PFSK-1 (cell line): Measurements from ENCODE around the gene GAS1.

ENCODE experiments used
- FOXP2 ChIP-seq: optimal IDR thresholded peaks from 2 replicates; pipeline ENCODE3; 2011; ENCODE audit warnings: borderline replicate concordance, control low read depth, inconsistent platforms; ENCODE audit not compliant: insufficient read depth; ENCODE audit errors: extremely low read length, extremely low read depth
- POLR2AphosphoS5 ChIP-seq: IDR thresholded peaks from 2 replicates; pipeline ENCODE4 v1.6.1; 2012; ENCODE audit warnings: low read depth, mild to moderate bottlenecking, control low read depth, low read length, moderate library complexity
- SIN3A ChIP-seq: IDR thresholded peaks from 2 replicates; pipeline ENCODE4 v1.6.1; 2012; ENCODE audit warnings: mild to moderate bottlenecking, low read length, moderate library complexity, borderline replicate concordance; ENCODE audit not compliant: insufficient read depth
- TAF1 ChIP-seq: IDR thresholded peaks from 2 replicates; pipeline ENCODE4 v1.6.1; 2012; ENCODE audit warnings: low read length, control low read depth, borderline replicate concordance; ENCODE audit not compliant: insufficient read depth
- TF ChIP-seq, protein P1 (sequence below), 2 experiments: IDR thresholded peaks; 2 replicates each; pipeline versions ENCODE4 v1.6.1 to v1.8.0; 2011 to 2012; ENCODE audit warnings: low read depth in 2 of 2, low read length in 2 of 2, control low read depth in 1 of 2, inconsistent platforms in 1 of 2, mild to moderate bottlenecking in 1 of 2, moderate library complexity in 1 of 2; ENCODE audit not compliant: insufficient read depth in 1 of 2

GAS1 gene

GRCh38 chr9:86975036-86975435 is 27.7 kb upstream of the GAS1 start:
- TF ChIP-seq TAF1, result no peak
- TF ChIP-seq POLR2AphosphoS5, result no peak
- TF ChIP-seq SIN3A, result no peak
- TF ChIP-seq, protein P1, sequence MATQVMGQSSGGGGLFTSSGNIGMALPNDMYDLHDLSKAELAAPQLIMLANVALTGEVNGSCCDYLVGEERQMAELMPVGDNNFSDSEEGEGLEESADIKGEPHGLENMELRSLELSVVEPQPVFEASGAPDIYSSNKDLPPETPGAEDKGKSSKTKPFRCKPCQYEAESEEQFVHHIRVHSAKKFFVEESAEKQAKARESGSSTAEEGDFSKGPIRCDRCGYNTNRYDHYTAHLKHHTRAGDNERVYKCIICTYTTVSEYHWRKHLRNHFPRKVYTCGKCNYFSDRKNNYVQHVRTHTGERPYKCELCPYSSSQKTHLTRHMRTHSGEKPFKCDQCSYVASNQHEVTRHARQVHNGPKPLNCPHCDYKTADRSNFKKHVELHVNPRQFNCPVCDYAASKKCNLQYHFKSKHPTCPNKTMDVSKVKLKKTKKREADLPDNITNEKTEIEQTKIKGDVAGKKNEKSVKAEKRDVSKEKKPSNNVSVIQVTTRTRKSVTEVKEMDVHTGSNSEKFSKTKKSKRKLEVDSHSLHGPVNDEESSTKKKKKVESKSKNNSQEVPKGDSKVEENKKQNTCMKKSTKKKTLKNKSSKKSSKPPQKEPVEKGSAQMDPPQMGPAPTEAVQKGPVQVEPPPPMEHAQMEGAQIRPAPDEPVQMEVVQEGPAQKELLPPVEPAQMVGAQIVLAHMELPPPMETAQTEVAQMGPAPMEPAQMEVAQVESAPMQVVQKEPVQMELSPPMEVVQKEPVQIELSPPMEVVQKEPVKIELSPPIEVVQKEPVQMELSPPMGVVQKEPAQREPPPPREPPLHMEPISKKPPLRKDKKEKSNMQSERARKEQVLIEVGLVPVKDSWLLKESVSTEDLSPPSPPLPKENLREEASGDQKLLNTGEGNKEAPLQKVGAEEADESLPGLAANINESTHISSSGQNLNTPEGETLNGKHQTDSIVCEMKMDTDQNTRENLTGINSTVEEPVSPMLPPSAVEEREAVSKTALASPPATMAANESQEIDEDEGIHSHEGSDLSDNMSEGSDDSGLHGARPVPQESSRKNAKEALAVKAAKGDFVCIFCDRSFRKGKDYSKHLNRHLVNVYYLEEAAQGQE (IDR thresholded peaks at IDR 0.05; ENCODE audit: insufficient read depth in 1 of 2, low read depth in 2 of 2, low read length in 2 of 2), result no peak
- no peak for TF ChIP-seq FOXP2

- no peak for TF ChIP-seq TAF1
- no peak for TF ChIP-seq POLR2AphosphoS5
- TF ChIP-seq FOXP2, result no peak
- no peak for TF ChIP-seq SIN3A
- TF ChIP-seq, protein P1 (IDR thresholded peaks at IDR 0.05; ENCODE audit: insufficient read depth in 1 of 2, low read depth in 2 of 2, low read length in 2 of 2), result no peak
Measured at GRCh38 chr9:86974421-86974820, 27.1 kb upstream of the GAS1 start.

- no peak for TF ChIP-seq FOXP2
- no peak for TF ChIP-seq SIN3A
- TF ChIP-seq POLR2AphosphoS5, result no peak
- no peak for TF ChIP-seq TAF1
- TF ChIP-seq, protein P1 (IDR thresholded peaks at IDR 0.05; ENCODE audit: insufficient read depth in 1 of 2, low read depth in 2 of 2, low read length in 2 of 2), result no peak
Measured at GRCh38 chr9:86971742-86972141, 24.4 kb upstream of the GAS1 start.

GRCh38 chr9:86968258-86968920 is 21.1 kb upstream of the GAS1 start:
- TF ChIP-seq FOXP2 (no peak), POLR2AphosphoS5 (no peak), SIN3A (no peak), TAF1 (no peak)
- TF ChIP-seq, protein P1 (IDR thresholded peaks at IDR 0.05; ENCODE audit: insufficient read depth in 1 of 2, low read depth in 2 of 2, low read length in 2 of 2), result no peak
